ENCODE measurements around the gene RRM2.

The RRM2 gene

GRCh38 chr2:10178751-10179150, 56.2 kb downstream of the RRM2 start:
- TF ChIP-seq, protein P1, sequence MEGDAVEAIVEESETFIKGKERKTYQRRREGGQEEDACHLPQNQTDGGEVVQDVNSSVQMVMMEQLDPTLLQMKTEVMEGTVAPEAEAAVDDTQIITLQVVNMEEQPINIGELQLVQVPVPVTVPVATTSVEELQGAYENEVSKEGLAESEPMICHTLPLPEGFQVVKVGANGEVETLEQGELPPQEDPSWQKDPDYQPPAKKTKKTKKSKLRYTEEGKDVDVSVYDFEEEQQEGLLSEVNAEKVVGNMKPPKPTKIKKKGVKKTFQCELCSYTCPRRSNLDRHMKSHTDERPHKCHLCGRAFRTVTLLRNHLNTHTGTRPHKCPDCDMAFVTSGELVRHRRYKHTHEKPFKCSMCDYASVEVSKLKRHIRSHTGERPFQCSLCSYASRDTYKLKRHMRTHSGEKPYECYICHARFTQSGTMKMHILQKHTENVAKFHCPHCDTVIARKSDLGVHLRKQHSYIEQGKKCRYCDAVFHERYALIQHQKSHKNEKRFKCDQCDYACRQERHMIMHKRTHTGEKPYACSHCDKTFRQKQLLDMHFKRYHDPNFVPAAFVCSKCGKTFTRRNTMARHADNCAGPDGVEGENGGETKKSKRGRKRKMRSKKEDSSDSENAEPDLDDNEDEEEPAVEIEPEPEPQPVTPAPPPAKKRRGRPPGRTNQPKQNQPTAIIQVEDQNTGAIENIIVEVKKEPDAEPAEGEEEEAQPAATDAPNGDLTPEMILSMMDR (IDR thresholded peaks at IDR 0.05; ENCODE audit: low read depth, low read length) = no peak
- DNase-seq (ENCODE audit: extremely low read depth, low read depth) = no peak

GRCh38 chr2:10179422-10179821, 56.9 kb downstream of the RRM2 start:
- no peak for DNase-seq (ENCODE audit: extremely low read depth, low read depth)
- TF ChIP-seq, protein P1 (IDR thresholded peaks at IDR 0.05; ENCODE audit: low read depth, low read length) = no peak

DNA sequence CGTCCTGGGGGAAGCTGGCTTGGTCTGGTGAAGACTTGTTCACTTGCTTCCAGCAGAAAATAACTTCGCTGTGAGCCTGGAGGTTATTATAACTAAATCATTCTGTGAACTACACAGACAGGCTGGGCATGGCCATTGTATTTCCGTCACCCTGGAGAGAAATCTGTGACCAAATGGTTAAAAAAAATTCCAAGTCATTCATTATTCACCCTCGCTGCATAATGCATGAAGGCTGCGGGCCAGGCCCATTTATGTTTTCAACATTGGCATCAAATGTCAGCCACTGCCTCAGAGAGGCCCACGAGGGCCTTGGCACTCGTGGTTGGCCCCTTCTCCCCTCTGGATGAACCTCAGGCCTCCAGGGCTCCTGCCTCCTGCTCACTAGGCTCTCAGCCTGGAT, 57.7 kb downstream of the RRM2 start:
- DNase-seq (ENCODE audit: extremely low read depth, low read depth) = no peak
- TF ChIP-seq, protein P1 (IDR thresholded peaks at IDR 0.05; ENCODE audit: low read depth, low read length) = no peak
